Esophagus muscularis mucosa (tissue), 4 donors: ENCODE data around the gene DPF3. TPM values are rescaled to one million over a fixed set of nuclear protein-coding genes. Genes with fewer than 3 reads are reported as not detected.

Experiments used
- DNase-seq: peaks from one replicate; pipeline ENCODE4 v3.0.0-alpha.2; 2017; ENCODE audit errors: extremely low spot score
- H3K27ac ChIP-seq, 4 donors: fragments of 200-600 bp; sonication (generic); replicated peaks in 1 of 4; 1 replicate in 3 of 4; 2 replicates in 1 of 4; pipeline ENCODE4 v1.5.1; 2016 to 2019; ENCODE audit warnings: mild to moderate bottlenecking in 1 of 4
- H3K27me3 ChIP-seq, 4 donors: fragments of 200-600 bp; sonication (generic); one replicate each; pipeline versions ENCODE4 v1.5.1 to v1.6.0; 2016 to 2019
- H3K36me3 ChIP-seq, 4 donors: fragments of 200-600 bp; sonication (generic); one replicate each; pipeline ENCODE4 v1.5.1; 2016 to 2019
- H3K4me1 ChIP-seq, 4 donors: fragments of 200-600 bp; sonication (generic); one replicate each; pipeline ENCODE4 v1.5.1; 2016 to 2019
- H3K4me3 ChIP-seq, 4 donors: fragments of 200-600 bp; sonication (generic); 1 replicate in 2 of 4; 2 replicates in 2 of 4; pipeline ENCODE4 v1.5.1; 2016 to 2019; ENCODE audit warnings: mild to moderate bottlenecking in 4 of 4, moderate library complexity in 1 of 4
- H3K9me3 ChIP-seq, 4 donors: fragments of 200-600 bp; sonication (generic); 1 replicate in 3 of 4; 2 replicates in 1 of 4; pipeline ENCODE4 v1.5.1; 2016 to 2019
- EP300 ChIP-seq: sonication (generic); formaldehyde crosslinking; IDR thresholded peaks from one replicate; pipeline ENCODE4 v1.6.1; 2017; ENCODE audit warnings: antibody characterized with exemption
- POLR2A ChIP-seq: fragments of 450-650 bp; IDR thresholded peaks from one replicate; pipeline ENCODE4 v1.6.1; 2017; ENCODE audit warnings: antibody characterized with exemption, moderate library complexity, mild to moderate bottlenecking, low read depth
- POLR2AphosphoS5 ChIP-seq, 2 donors: sonication (generic); formaldehyde crosslinking; IDR thresholded peaks; one replicate each; pipeline ENCODE4 v1.6.1; 2017; ENCODE audit warnings: antibody characterized with exemption in 2 of 2
- WGBS: methylation state at CpG from one replicate; pipeline ENCODE4 v1.1.5; 2018; 5-methylcytosine and 5-hydroxymethylcytosine counted together
- intact Hi-C: fragments of 100-400 bp; cut with DNase I; formaldehyde crosslinking; loops from one replicate; pipeline ENCODE4 v1.15.1; 2023
- total RNA-seq, 4 donors: library from RNA; depleted of rRNA; stranded (reverse); fragments of >200 nt; gene quantifications; one replicate each; pipeline versions ENCODE4 v1.1.0 to v1.2.1, GENCODE V29; 2016
- TF ChIP-seq, protein P1 (sequence below), 3 experiments: fragments of 200-600 bp in 2 of 3; fragments of 450-650 bp in 1 of 3; sonication (generic) in 2 of 3; IDR thresholded peaks; one replicate each; pipeline ENCODE4 v1.5.1; 2017 to 2019; ENCODE audit warnings: antibody characterized with exemption in 3 of 3, mild to moderate bottlenecking in 2 of 3, moderate library complexity in 1 of 3

DPF3 gene
- total RNA-seq, 4 donors from 2014 or later = 0.78 to 2.5 (median 1.7) TPM

DNA sequence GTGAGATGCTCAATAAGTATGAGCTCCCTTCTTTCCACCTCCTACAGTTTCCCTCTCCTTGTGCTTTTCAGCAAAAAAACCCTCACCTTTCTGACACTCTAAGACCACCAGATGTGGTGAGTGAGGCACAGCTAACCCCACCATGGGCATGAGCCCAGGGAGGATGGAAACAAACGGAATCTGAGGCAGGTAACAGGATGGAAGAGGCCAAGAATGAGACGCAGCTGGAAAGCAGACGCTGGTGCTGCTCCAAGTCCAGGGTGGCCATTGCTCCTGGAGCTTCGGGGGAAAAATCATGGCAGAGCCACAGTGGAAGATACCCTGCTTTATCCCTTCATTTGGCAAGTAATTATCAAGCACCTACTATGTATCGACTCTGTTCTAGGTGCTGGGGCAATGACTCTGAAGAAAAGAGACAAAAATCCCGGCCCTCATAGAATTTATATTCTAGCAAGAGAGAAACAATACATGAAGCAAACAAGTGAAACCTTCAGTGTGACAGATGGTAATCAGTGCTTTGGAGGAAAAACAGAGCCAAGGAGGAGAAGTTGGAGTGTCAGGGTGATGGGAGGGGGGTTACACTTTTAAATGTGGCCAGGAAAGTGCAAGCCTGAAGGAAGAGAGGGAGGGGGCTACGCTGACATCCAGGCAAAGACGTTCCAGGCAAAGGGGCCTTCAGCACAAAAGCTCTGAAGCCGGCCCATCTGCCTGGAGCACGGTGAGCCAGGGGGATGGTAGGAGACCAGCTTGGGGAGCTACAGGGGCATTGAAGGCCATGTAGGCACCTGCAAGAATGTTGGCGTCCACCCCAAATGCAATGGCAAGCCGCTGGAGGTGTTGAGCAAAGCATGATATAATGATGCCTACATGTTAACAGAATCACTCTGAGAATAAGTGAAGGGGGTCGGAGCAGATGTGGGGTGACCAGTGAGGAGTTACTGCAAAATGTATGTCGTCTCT, 154.2 kb downstream of the DPF3 start:
- Histone ChIP-seq H3K4me1 (peaks cover 0 to 18% (median 11%) of the 10 kb centered on the region in 4 donors), H3K4me3 (no peak overlapping the region), H3K27me3 (no peaks in the 10 kb centered on the region), H3K36me3 (peaks cover 0 to 9% (median 0%) of the 10 kb centered on the region in 4 donors), H3K27ac (no peak overlapping the region), H3K9me3 (no peaks in the 10 kb centered on the region)
- peak; percentile 80 for DNase-seq
- intact Hi-C loops = no loop called here
- no peak for TF ChIP-seq POLR2AphosphoS5 (IDR thresholded peaks at IDR 0.05)
- no peak for TF ChIP-seq POLR2A
- TF ChIP-seq EP300 = no peak
- TF ChIP-seq, protein P1, sequence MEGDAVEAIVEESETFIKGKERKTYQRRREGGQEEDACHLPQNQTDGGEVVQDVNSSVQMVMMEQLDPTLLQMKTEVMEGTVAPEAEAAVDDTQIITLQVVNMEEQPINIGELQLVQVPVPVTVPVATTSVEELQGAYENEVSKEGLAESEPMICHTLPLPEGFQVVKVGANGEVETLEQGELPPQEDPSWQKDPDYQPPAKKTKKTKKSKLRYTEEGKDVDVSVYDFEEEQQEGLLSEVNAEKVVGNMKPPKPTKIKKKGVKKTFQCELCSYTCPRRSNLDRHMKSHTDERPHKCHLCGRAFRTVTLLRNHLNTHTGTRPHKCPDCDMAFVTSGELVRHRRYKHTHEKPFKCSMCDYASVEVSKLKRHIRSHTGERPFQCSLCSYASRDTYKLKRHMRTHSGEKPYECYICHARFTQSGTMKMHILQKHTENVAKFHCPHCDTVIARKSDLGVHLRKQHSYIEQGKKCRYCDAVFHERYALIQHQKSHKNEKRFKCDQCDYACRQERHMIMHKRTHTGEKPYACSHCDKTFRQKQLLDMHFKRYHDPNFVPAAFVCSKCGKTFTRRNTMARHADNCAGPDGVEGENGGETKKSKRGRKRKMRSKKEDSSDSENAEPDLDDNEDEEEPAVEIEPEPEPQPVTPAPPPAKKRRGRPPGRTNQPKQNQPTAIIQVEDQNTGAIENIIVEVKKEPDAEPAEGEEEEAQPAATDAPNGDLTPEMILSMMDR (IDR thresholded peaks at IDR 0.05) = no peak
- WGBS = 83% methylated on average over 14 of the region's 14 CpGs

DNA sequence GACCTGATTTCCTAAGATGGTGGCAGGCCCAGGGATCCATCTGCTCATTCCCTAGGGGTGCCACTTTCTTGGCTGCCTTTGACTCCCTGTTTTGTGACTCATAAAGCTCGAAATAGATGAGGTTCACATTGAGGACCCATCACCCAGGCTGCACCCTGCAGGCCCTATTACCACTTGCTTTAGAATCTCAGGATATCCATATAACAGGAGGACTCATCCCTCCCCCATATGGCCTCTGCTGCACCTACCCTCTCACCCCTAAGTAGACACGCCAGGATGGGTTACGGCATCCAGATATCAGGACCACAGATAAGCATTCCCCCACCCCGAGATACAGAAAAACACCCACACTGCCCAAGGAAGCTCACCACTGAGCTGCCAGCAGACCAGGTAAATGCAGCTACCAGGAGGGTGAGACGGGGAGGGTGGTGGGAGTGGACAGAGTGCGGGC, 155.7 kb downstream of the DPF3 start:
- Histone ChIP-seq H3K4me1 (peaks cover 0 to 12% (median 3%) of the 10 kb centered on the region in 4 donors), H3K27me3 (no peaks in the 10 kb centered on the region), H3K9me3 (no peaks in the 10 kb centered on the region), H3K27ac (no peak overlapping the region), H3K36me3 (peaks cover 0 to 9% (median 0%) of the 10 kb centered on the region in 4 donors), H3K4me3 (no peak overlapping the region)
- TF ChIP-seq, protein P1 (IDR thresholded peaks at IDR 0.05) = no peak
- no peak for TF ChIP-seq POLR2A
- no peak for TF ChIP-seq EP300
- TF ChIP-seq POLR2AphosphoS5 (IDR thresholded peaks at IDR 0.05) = no peak
- peak; percentile 31 for DNase-seq
- intact Hi-C loops = no loop called here
- WGBS = 93% methylated on average over 6 of the region's 6 CpGs

DNA sequence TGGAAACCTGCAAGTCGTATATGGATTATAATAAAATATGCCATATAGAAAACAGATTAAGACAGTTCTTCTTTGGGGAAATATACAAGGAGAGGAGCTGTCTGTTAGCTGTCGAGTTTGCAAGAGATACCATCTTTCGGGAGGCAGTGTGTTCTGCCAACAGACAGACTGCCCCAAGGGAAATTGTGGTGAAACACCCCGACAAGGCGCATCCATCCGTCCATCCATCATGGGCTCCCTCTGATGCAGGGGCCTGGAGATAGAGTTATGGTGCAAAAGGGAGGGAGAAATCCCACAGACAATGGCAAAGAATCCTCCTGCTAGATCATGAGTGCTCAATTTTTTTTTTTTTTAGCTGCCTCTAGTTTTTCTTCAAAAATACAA, 156.3 kb downstream of the DPF3 start:
- Histone ChIP-seq H3K36me3 (peaks cover 0 to 4% (median 0%) of the 10 kb centered on the region in 4 donors), H3K9me3 (no peaks in the 10 kb centered on the region), H3K27ac (no peak overlapping the region), H3K4me3 (no peak overlapping the region), H3K4me1 (peaks cover 0 to 5% (median 0%) of the 10 kb centered on the region in 4 donors), H3K27me3 (no peaks in the 10 kb centered on the region)
- 78% methylated on average over 6 of the region's 6 CpGs for WGBS
- DNase-seq = no peak
- intact Hi-C loops = no loop called here
- TF ChIP-seq POLR2A (no peak), EP300 (no peak), POLR2AphosphoS5 (IDR thresholded peaks at IDR 0.05) (no peak)
- TF ChIP-seq, protein P1 (IDR thresholded peaks at IDR 0.05) = no peak

DNA sequence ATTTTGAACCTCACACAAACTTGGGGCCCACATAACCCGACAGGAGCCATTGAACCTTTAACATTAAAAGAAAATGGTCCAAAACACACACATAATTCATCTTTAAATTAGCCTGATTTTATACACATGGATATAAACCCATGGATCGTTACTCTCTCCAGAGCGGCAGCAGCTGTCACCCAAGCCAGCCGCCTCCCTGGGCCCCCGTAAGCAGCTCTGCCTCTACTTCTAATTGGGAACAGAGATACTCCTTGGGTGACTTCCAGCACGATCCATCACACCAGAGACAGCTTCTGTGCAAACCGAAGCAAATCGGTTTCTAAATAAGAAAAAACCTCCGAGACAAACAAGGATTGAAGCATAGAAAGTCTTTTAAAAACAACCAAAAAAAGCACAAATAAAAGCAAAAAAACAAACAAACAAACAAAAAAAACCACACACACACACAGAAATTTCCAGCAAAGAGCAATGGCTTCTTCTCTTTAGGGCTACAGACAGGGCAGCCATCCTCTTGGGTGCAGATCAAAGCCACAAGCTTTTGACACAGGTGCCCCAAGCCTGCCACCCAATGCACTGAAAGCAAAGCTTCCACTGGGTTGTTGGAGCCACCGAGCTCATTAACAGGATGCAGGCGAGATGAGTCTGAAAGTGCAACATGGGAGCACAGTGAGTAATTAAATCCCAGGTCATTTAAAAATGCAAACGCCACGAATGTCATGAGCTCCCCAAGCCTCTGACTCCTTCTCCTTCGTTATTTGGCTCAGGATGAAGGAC, 156.9 kb downstream of the DPF3 start:
- no peak for DNase-seq
- no peaks in the 10 kb centered on the region for H3K27me3 ChIP-seq
- no peaks in the 10 kb centered on the region for H3K36me3 ChIP-seq
- intact Hi-C loops = no loop called here
- TF ChIP-seq POLR2A = no peak
- no peak for TF ChIP-seq POLR2AphosphoS5 (IDR thresholded peaks at IDR 0.05)
- TF ChIP-seq, protein P1 (IDR thresholded peaks at IDR 0.05) = no peak
- H3K4me3 ChIP-seq = no peak overlapping the region
- no peaks in the 10 kb centered on the region for H3K4me1 ChIP-seq
- WGBS = 53% methylated on average over 14 of the region's 14 CpGs
- H3K9me3 ChIP-seq = no peaks in the 10 kb centered on the region
- H3K27ac ChIP-seq = no peak overlapping the region
